SH-SY5Y (cell line): Measurements from ENCODE around the gene ZFPM1.

Source experiments
- GATA2 ChIP-seq: IDR thresholded peaks from 2 replicates; pipeline ENCODE4 v1.6.1; 2011; ENCODE audit warnings: mild to moderate bottlenecking, low read depth, low read length
- GATA3 ChIP-seq: IDR thresholded peaks from 2 replicates; pipeline ENCODE4 v1.6.1; 2011; ENCODE audit warnings: low read depth, mild to moderate bottlenecking, low read length, moderate library complexity

DNA sequence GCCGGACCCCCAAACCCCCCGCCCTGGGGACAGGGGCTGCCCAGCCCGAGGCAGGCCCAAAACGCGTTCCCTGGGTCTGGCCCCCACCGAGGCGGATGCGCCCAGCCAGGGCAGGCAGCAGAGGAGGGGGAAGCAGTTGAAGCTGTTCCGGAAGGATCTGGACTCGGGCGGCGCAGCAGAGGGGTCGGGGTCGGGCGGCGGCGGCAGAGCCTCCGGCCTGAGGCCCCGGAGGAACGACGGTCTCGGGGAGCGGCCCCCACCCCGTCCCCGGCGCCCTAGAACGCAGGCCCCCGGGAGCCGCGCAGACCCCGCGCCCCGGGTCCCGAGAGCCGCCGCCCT lies 22.9 kb upstream of the ZFPM1 start:
- TF ChIP-seq GATA3 (no peak), GATA2 (no peak)
